ENCODE measurements around the gene ACSBG1.

GRCh38 chr15:78220713-78221112, 13.7 kb downstream of the ACSBG1 start:
- no peak for TF ChIP-seq CTCF (IDR thresholded peaks at IDR 0.05; ENCODE audit: poor library complexity, severe bottlenecking)
- no peak for TF ChIP-seq POLR2AphosphoS5 (IDR thresholded peaks at IDR 0.05)
- no peak for TF ChIP-seq SMC3 (conservative IDR thresholded peaks at IDR 0.05; ENCODE audit: poor library complexity)
